ENCODE measurements around the gene PPP6R2.
A peak's percentile ranks its signal among the peaks of the same experiment; 100 is the strongest.

Gene PPP6R2

GRCh38 chr22:50476868-50477267 is 133.7 kb downstream of the PPP6R2 start:
- DNase-seq (ENCODE audit: insufficient read length, low spot score) (no peak), FAIRE-seq (peak; percentile 48)
- TF ChIP-seq POLR2A (IDR thresholded peaks at IDR 0.05; ENCODE audit: low read depth, low read length) (no peak), POU2F2 (IDR thresholded peaks at IDR 0.05; ENCODE audit: low read depth, low read length) (no peak), PAX5 (IDR thresholded peaks at IDR 0.05; ENCODE audit: insufficient read depth, low read length, severe bottlenecking) (no peak), SPI1 (IDR thresholded peaks at IDR 0.05; ENCODE audit: low read depth, low read length) (no peak), TAF1 (IDR thresholded peaks at IDR 0.05; ENCODE audit: low read depth, low read length) (no peak), POLR2AphosphoS5 (IDR thresholded peaks at IDR 0.05; ENCODE audit: low read depth, low read length) (no peak)

- DNase-seq (ENCODE audit: insufficient read length, low spot score) (no peak), FAIRE-seq (no peak)
- no peak for TF ChIP-seq SPI1 (IDR thresholded peaks at IDR 0.05; ENCODE audit: low read depth, low read length)
- TF ChIP-seq TAF1 (IDR thresholded peaks at IDR 0.05; ENCODE audit: low read depth, low read length), result no peak
Observed at GRCh38 chr22:50477923-50478322, 134.8 kb downstream of the PPP6R2 start.

- FAIRE-seq, result no peak
- DNase-seq (ENCODE audit: insufficient read length, low spot score), result no peak
- no peak for TF ChIP-seq PAX5 (IDR thresholded peaks at IDR 0.05; ENCODE audit: insufficient read depth, low read length, severe bottlenecking)
- no peak for TF ChIP-seq POU2F2 (IDR thresholded peaks at IDR 0.05; ENCODE audit: low read depth, low read length)
- no peak for TF ChIP-seq POLR2A (IDR thresholded peaks at IDR 0.05; ENCODE audit: low read depth, low read length)
- TF ChIP-seq SPI1 (IDR thresholded peaks at IDR 0.05; ENCODE audit: low read depth, low read length), result no peak
- TF ChIP-seq POLR2AphosphoS5 (IDR thresholded peaks at IDR 0.05; ENCODE audit: low read depth, low read length), result no peak
- TF ChIP-seq TAF1 (IDR thresholded peaks at IDR 0.05; ENCODE audit: low read depth, low read length), result no peak
Observed at GRCh38 chr22:50479721-50480120, 136.6 kb downstream of the PPP6R2 start.

- FAIRE-seq, result no peak
Observed at GRCh38 chr22:50481045-50481439, 137.9 kb downstream of the PPP6R2 start.

GRCh38 chr22:50481440-50482106 is 138.4 kb downstream of the PPP6R2 start, which contains the start of gene ADM2:
Gene ADM2, plus strand, starts transcription at chr22:50481543. Its CDS starts 305 bp downstream, at chr22:50481848.
- TF ChIP-seq SPI1 (IDR thresholded peaks at IDR 0.05; ENCODE audit: low read depth, low read length) (no peak), POU2F2 (IDR thresholded peaks at IDR 0.05; ENCODE audit: low read depth, low read length) (no peak), POLR2A (IDR thresholded peaks at IDR 0.05; ENCODE audit: low read depth, low read length) (no peak), POLR2AphosphoS5 (IDR thresholded peaks at IDR 0.05; ENCODE audit: low read depth, low read length) (no peak), PAX5 (IDR thresholded peaks at IDR 0.05; ENCODE audit: insufficient read depth, low read length, severe bottlenecking) (no peak), TAF1 (IDR thresholded peaks at IDR 0.05; ENCODE audit: low read depth, low read length) (no peak)
- no peak for DNase-seq (ENCODE audit: insufficient read length, low spot score)
- FAIRE-seq, result peak; percentile 52

More at GRCh38 chr22:50481045-50481439, 137.9 kb downstream of the PPP6R2 start:
- TF ChIP-seq POLR2A (IDR thresholded peaks at IDR 0.05; ENCODE audit: low read depth, low read length), result no peak
- no peak for TF ChIP-seq SPI1 (IDR thresholded peaks at IDR 0.05; ENCODE audit: low read depth, low read length)
- TF ChIP-seq POU2F2 (IDR thresholded peaks at IDR 0.05; ENCODE audit: low read depth, low read length), result no peak
- TF ChIP-seq POLR2AphosphoS5 (IDR thresholded peaks at IDR 0.05; ENCODE audit: low read depth, low read length), result no peak
- no peak for TF ChIP-seq PAX5 (IDR thresholded peaks at IDR 0.05; ENCODE audit: insufficient read depth, low read length, severe bottlenecking)
- TF ChIP-seq TAF1 (IDR thresholded peaks at IDR 0.05; ENCODE audit: low read depth, low read length), result no peak
- DNase-seq (ENCODE audit: insufficient read length, low spot score), result no peak

GRCh38 chr22:50482107-50483074 is 139.3 kb downstream of the PPP6R2 start:
- DNase-seq (ENCODE audit: insufficient read length, low spot score), result no peak
- TF ChIP-seq SPI1 (IDR thresholded peaks at IDR 0.05; ENCODE audit: low read depth, low read length) (no peak), POLR2AphosphoS5 (IDR thresholded peaks at IDR 0.05; ENCODE audit: low read depth, low read length) (no peak), POU2F2 (IDR thresholded peaks at IDR 0.05; ENCODE audit: low read depth, low read length) (no peak)
- FAIRE-seq, result peak; percentile 28

- FAIRE-seq (no peak), DNase-seq (ENCODE audit: insufficient read length, low spot score) (no peak)
- TF ChIP-seq POLR2A (IDR thresholded peaks at IDR 0.05; ENCODE audit: low read depth, low read length) (no peak), PAX5 (IDR thresholded peaks at IDR 0.05; ENCODE audit: insufficient read depth, low read length, severe bottlenecking) (no peak), POLR2AphosphoS5 (IDR thresholded peaks at IDR 0.05; ENCODE audit: low read depth, low read length) (no peak), SPI1 (IDR thresholded peaks at IDR 0.05; ENCODE audit: low read depth, low read length) (no peak), POU2F2 (IDR thresholded peaks at IDR 0.05; ENCODE audit: low read depth, low read length) (no peak), TAF1 (IDR thresholded peaks at IDR 0.05; ENCODE audit: low read depth, low read length) (no peak)
Observed at GRCh38 chr22:50483106-50483505, 140.0 kb downstream of the PPP6R2 start.

- FAIRE-seq, result no peak
Observed at GRCh38 chr22:50483556-50483955, 140.4 kb downstream of the PPP6R2 start.

More at GRCh38 chr22:50483556-50483955, 140.4 kb downstream of the PPP6R2 start:
- no peak for DNase-seq (ENCODE audit: insufficient read length, low spot score)
- TF ChIP-seq POU2F2 (IDR thresholded peaks at IDR 0.05; ENCODE audit: low read depth, low read length), result no peak
- no peak for TF ChIP-seq PAX5 (IDR thresholded peaks at IDR 0.05; ENCODE audit: insufficient read depth, low read length, severe bottlenecking)
- no peak for TF ChIP-seq POLR2A (IDR thresholded peaks at IDR 0.05; ENCODE audit: low read depth, low read length)
- no peak for TF ChIP-seq SPI1 (IDR thresholded peaks at IDR 0.05; ENCODE audit: low read depth, low read length)
- TF ChIP-seq TAF1 (IDR thresholded peaks at IDR 0.05; ENCODE audit: low read depth, low read length), result no peak
- TF ChIP-seq POLR2AphosphoS5 (IDR thresholded peaks at IDR 0.05; ENCODE audit: low read depth, low read length), result no peak

All from GM12891 (cell line).